PFSK-1 (cell line): Measurements from ENCODE around the gene LMO3.

Experiments used
- FOXP2 ChIP-seq: optimal IDR thresholded peaks from 2 replicates; pipeline ENCODE3; 2011; ENCODE audit warnings: borderline replicate concordance, control low read depth, inconsistent platforms; ENCODE audit not compliant: insufficient read depth; ENCODE audit errors: extremely low read length, extremely low read depth
- POLR2AphosphoS5 ChIP-seq: IDR thresholded peaks from 2 replicates; pipeline ENCODE4 v1.6.1; 2012; ENCODE audit warnings: low read depth, mild to moderate bottlenecking, control low read depth, low read length, moderate library complexity
- SIN3A ChIP-seq: IDR thresholded peaks from 2 replicates; pipeline ENCODE4 v1.6.1; 2012; ENCODE audit warnings: mild to moderate bottlenecking, low read length, moderate library complexity, borderline replicate concordance; ENCODE audit not compliant: insufficient read depth
- TAF1 ChIP-seq: IDR thresholded peaks from 2 replicates; pipeline ENCODE4 v1.6.1; 2012; ENCODE audit warnings: low read length, control low read depth, borderline replicate concordance; ENCODE audit not compliant: insufficient read depth
- TF ChIP-seq, protein P1 (sequence below), 2 experiments: IDR thresholded peaks; 2 replicates each; pipeline versions ENCODE4 v1.6.1 to v1.8.0; 2011 to 2012; ENCODE audit warnings: low read depth in 2 of 2, low read length in 2 of 2, control low read depth in 1 of 2, inconsistent platforms in 1 of 2, mild to moderate bottlenecking in 1 of 2, moderate library complexity in 1 of 2; ENCODE audit not compliant: insufficient read depth in 1 of 2

DNA sequence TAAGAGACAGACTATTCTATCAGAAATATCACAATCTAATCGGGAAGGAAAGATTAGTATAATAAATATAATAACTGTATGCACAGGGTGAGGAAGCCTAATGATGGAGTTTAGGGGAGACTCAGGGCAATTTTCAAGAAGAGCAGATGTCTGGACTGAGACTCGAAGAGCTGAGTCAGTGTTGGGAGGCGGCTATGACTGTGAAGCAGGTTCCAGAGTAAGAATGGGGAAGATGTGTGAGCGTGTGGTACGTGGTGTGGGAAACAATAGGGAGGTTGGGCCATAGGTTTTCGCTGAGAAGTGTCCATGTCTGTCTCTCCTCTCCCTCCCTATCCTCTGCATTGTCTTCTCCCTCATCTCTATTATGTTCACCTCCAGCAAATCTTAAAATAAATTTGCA lies 85.6 kb downstream of the LMO3 start:
- TF ChIP-seq TAF1 (no peak), SIN3A (no peak), POLR2AphosphoS5 (no peak), FOXP2 (no peak)
- TF ChIP-seq, protein P1, sequence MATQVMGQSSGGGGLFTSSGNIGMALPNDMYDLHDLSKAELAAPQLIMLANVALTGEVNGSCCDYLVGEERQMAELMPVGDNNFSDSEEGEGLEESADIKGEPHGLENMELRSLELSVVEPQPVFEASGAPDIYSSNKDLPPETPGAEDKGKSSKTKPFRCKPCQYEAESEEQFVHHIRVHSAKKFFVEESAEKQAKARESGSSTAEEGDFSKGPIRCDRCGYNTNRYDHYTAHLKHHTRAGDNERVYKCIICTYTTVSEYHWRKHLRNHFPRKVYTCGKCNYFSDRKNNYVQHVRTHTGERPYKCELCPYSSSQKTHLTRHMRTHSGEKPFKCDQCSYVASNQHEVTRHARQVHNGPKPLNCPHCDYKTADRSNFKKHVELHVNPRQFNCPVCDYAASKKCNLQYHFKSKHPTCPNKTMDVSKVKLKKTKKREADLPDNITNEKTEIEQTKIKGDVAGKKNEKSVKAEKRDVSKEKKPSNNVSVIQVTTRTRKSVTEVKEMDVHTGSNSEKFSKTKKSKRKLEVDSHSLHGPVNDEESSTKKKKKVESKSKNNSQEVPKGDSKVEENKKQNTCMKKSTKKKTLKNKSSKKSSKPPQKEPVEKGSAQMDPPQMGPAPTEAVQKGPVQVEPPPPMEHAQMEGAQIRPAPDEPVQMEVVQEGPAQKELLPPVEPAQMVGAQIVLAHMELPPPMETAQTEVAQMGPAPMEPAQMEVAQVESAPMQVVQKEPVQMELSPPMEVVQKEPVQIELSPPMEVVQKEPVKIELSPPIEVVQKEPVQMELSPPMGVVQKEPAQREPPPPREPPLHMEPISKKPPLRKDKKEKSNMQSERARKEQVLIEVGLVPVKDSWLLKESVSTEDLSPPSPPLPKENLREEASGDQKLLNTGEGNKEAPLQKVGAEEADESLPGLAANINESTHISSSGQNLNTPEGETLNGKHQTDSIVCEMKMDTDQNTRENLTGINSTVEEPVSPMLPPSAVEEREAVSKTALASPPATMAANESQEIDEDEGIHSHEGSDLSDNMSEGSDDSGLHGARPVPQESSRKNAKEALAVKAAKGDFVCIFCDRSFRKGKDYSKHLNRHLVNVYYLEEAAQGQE (IDR thresholded peaks at IDR 0.05; ENCODE audit: insufficient read depth in 1 of 2, low read depth in 2 of 2, low read length in 2 of 2) = no peak
